ENCODE data around the gene KCNQ1. TPM values are rescaled to one million over a fixed set of nuclear protein-coding genes. Genes with fewer than 3 reads are reported as not detected.

The KCNQ1 gene
- total RNA-seq, 4 donors from 2014 or later = 2.6 to 12.7 (median 4.9) TPM

DNA sequence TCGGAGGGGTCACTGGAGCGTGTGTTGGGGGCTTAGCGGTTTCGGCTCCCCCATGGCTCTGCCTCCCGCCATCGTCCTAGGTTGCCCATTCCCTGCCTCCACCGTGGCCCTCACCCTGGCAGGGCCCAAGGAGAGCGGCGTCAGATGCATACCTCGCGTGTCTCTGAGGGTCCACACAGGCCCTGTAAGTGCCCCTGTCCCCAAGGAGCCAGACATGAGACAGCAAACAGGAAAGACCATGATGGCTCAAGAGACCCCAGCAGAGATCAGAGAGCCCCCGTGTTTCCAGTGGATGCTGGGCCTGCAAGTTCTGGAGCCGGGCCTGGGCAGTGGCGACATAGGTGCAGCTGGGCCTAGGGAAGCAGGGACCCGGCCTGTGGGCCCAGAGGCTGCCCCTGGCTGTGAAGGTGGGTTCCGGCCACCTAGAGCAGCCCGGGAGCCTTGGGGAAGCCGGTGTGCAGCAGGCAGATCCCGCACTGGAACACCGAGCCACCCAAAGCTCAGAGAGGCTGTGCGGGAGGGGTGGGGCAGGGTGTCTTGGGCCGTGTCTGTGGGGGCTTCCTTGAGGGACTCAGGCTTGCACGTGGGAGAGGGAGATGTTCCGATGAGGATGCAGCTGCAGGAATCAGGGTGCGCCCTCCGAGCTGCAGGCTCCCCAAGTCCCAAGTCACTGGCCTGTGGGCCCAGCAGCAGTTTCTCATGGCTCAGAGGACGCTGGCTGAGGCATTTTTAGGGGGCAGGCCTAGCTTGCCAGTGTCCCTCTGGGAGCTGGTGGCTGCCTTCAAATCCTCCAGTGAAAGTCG lies 128.6 kb downstream of the KCNQ1 start:
- H3K27ac ChIP-seq = no peak overlapping the region
- H3K9me3 ChIP-seq = no peaks in the 10 kb centered on the region
- H3K36me3 ChIP-seq = no peaks in the 10 kb centered on the region
- WGBS, 2 donors (ENCODE audit: low coverage in 1 of 2) = 75% methylated on average over 2 of the region's 28 CpGs; no CpG with 5 or more reads in 1 of the 2 donors
- no peaks in the 10 kb centered on the region for H3K4me1 ChIP-seq
- H3K4me3 ChIP-seq = no peak overlapping the region
- TF ChIP-seq POLR2A (IDR thresholded peaks at IDR 0.05) = no peak
- no peak for TF ChIP-seq CTCF (IDR thresholded peaks at IDR 0.05)
- no peak for TF ChIP-seq POLR2AphosphoS5 (IDR thresholded peaks at IDR 0.05)
- no peak for TF ChIP-seq EP300 (IDR thresholded peaks at IDR 0.05)
- no peaks in the 10 kb centered on the region for H3K27me3 ChIP-seq
- ATAC-seq = no peak

DNA sequence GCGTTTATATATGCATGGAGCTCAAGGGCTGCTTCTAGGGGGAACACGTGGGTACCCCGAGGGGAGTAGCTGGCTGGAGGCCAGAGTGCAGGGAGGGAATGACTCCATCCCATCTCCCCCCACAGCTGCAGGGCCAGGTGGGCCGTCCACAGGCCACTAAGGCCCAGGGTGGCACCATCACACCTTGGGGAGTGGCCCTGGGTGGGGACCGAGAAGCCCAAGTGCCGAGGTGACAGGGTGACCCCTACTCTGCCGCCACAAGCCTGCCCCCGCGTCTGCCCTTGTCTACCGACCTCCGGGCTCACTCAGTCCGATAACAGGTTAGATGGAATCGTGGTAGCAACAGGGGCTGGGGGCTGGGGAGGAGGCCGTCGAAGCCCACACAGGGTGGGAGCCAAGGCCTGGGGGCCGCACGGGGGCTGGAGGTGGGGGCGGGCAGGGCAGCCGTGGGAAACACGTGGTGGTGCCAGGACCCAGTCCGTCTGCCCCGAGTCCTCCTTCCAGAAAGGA lies 129.3 kb downstream of the KCNQ1 start:
- Histone ChIP-seq H3K36me3 (no peaks in the 10 kb centered on the region), H3K27me3 (no peaks in the 10 kb centered on the region), H3K9me3 (no peaks in the 10 kb centered on the region), H3K27ac (no peak overlapping the region), H3K4me1 (no peaks in the 10 kb centered on the region), H3K4me3 (no peak overlapping the region)
- TF ChIP-seq POLR2A (IDR thresholded peaks at IDR 0.05) (no peak), POLR2AphosphoS5 (IDR thresholded peaks at IDR 0.05) (no peak), CTCF (IDR thresholded peaks at IDR 0.05) (no peak), EP300 (IDR thresholded peaks at IDR 0.05) (no peak)
- no peak for ATAC-seq
- WGBS, 2 donors (ENCODE audit: low coverage in 1 of 2) = 46% methylated on average over 2 of the region's 22 CpGs; no CpG with 5 or more reads in 1 of the 2 donors

DNA sequence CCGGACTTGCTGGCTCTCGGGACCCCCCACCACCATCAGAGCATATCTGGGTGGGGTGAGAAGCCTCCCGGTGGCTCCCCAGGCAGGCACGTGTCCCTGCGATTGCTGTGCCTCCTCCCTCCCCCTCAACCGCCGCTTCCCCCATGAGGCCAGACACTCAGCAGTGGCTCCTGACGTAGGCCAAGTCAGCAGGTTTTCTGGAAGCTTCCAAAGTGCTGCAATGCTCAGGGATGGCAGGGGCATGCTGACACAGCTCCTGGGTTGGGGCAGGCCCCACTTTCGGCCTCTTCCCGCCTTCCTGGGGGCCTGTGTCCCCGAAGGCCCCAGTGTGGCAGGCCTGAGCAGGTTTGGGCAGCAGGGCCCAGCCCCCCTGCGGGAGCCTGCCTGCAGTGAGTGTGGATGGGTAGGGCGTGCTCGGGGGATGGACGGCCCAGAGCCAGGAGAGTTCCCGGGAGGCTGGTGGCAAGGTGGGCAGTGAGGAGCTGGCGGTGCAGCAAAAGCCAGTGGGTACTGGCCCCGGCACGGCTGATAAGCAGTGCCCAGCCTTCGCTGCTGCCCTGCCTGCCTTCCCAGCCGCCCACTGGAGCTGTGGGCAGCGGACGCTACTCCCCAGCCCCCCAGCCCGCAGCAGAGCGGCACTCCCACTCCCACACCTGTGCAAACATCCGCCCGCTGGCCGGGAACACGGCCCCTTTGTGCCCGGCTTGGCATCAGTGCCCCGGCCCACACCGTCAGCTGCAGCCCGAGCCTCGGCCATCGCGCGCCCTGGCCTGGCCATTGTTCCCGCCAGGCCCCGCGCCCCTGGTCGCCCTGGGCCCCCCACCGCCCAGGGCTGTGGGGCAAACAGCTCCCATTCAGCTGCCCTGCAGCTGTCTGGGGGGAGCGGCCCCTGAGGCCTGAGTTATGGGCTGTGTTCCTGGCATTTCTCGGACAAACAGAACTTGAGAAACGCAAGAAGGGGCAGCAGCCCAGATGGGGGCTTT lies 130.0 kb downstream of the KCNQ1 start:
- Histone ChIP-seq H3K27ac (no peak overlapping the region), H3K9me3 (no peaks in the 10 kb centered on the region), H3K36me3 (no peaks in the 10 kb centered on the region), H3K4me3 (no peak overlapping the region), H3K4me1 (no peaks in the 10 kb centered on the region), H3K27me3 (no peaks in the 10 kb centered on the region)
- TF ChIP-seq EP300 (IDR thresholded peaks at IDR 0.05) = no peak
- ATAC-seq = no peak
- WGBS, 2 donors (ENCODE audit: low coverage in 1 of 2) = 100% methylated on average over 2 of the region's 45 CpGs; no CpG with 5 or more reads in 1 of the 2 donors

- TF ChIP-seq CTCF (IDR thresholded peaks at IDR 0.05) (no peak), EP300 (IDR thresholded peaks at IDR 0.05) (no peak)
- Histone ChIP-seq H3K9me3 (no peaks in the 10 kb centered on the region), H3K27ac (no peak overlapping the region), H3K36me3 (no peaks in the 10 kb centered on the region), H3K27me3 (no peaks in the 10 kb centered on the region), H3K4me1 (no peaks in the 10 kb centered on the region), H3K4me3 (no peak overlapping the region)
- WGBS, 2 donors (ENCODE audit: low coverage in 1 of 2) = 60% methylated on average over 2 of the region's 17 CpGs; no CpG with 5 or more reads in 1 of the 2 donors
- ATAC-seq = no peak
These were observed 130.8 kb downstream of the KCNQ1 start for GRCh38 chr11:2575591-2576051.

- Histone ChIP-seq H3K9me3 (no peaks in the 10 kb centered on the region), H3K27me3 (no peaks in the 10 kb centered on the region), H3K27ac (no peak overlapping the region), H3K4me3 (no peak overlapping the region), H3K36me3 (no peaks in the 10 kb centered on the region), H3K4me1 (no peaks in the 10 kb centered on the region)
- 89 to 100% methylated on average over 2 to 9 of the region's 15 CpGs for WGBS, 2 donors (ENCODE audit: low coverage in 1 of 2)
- TF ChIP-seq POLR2A (IDR thresholded peaks at IDR 0.05) = no peak
- no peak for TF ChIP-seq EP300 (IDR thresholded peaks at IDR 0.05)
- ATAC-seq = no peak
These were observed 131.3 kb downstream of the KCNQ1 start for GRCh38 chr11:2576111-2576510.

All from gastroesophageal sphincter (tissue), 4 donors.